HG03066 (cell line): ENCODE measurements around the gene CXCL1.
"Not testable (repeated sequence)": the region's sequence is repeated elsewhere in the genome, so short reads cannot be mapped to it uniquely, and the experiment has no call there.

ENCODE experiments used
- ATAC-seq: cut with Tn5 transposase; IDR thresholded peaks from one replicate; pipeline ENCODE4 v1.9.1; 2021; ENCODE audit warnings: low read depth; ENCODE audit not compliant: unreplicated experiment

CXCL1 gene

GRCh38 chr4:73871511-73872310 lies 2.5 kb downstream of the CXCL1 start:
- no peak for ATAC-seq

DNA sequence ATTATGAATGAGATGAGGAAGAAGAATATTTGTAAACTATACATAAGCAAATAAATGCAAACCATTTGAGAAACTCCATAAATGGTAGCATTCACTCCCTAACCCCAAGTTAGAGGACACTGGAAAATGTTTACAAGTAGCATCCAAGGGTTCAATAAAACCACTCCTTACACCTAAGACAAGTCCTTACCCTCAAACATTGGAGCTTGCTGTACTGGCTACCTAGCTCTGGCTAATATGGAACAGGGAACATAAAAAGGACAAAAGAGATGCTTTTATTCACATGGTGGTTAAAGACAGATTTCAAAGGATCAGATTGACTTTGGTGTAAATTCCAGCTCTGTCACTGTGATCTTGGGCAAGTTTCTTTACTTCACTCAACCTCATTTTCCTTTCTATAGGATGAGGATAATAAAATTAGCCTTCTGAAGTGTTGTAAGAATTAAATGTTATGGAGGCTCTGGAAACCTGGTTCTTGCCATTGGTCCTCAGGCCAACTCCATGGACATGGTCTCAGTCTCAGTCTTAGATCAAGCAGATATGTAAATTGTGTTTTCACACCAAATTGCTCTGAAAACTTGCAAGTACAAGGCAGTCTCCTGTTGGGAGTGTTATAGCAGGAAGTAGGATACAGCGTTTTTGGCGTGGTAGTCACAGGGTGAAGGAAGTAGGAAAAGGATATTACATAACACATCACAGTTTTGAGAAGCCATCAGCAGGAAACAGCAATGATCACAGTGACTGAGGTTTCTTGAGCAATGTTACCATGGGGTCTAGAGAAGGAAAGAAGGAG lies 3.3 kb downstream of the CXCL1 start:
- ATAC-seq = no peak

GRCh38 chr4:73874386-73874785 lies 5.2 kb downstream of the CXCL1 start:
- no peak for ATAC-seq

DNA sequence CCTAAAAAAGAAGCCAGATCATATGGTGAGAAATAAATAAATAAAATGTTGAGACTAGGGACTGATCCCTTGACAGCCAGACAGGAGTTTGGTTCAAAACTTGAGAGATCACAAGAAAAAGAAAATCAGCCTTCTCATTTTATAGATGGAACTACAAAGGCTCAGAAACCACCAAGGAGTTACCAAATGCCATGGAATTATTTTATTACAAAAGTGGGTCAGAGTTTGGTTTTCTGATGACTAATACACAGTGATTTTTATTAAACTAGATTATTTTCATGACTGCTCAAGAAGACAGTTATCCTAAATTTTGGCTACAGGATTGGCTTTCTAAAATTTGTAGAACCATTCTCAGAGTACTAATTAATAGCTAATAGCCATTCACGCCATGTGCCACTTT lies 6.2 kb downstream of the CXCL1 start:
- ATAC-seq = no peak

DNA sequence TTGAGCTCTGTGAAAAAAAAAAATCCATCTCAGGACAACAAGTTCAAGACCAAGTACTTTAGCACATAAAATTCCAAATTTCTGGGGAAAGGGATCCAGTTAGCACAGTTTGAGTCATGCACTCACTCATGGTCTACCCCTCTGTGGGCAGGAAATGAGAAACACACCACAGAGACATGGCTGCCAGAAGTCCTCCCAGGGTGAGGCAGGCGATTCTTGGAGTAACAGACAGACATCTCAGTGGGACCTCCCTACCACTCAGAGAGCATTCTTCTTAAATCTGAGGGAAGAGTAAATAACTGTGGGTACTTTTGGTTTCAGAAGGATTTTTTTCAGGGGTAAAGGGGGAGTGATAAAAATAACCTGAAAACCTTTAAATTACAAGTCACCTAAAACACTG lies 14.1 kb downstream of the CXCL1 start:
- ATAC-seq = no peak

GRCh38 chr4:73885574-73886267 lies 16.5 kb downstream of the CXCL1 start:
- ATAC-seq = no peak

GRCh38 chr4:73891326-73891725 lies 22.1 kb downstream of the CXCL1 start:
- no peak for ATAC-seq

DNA sequence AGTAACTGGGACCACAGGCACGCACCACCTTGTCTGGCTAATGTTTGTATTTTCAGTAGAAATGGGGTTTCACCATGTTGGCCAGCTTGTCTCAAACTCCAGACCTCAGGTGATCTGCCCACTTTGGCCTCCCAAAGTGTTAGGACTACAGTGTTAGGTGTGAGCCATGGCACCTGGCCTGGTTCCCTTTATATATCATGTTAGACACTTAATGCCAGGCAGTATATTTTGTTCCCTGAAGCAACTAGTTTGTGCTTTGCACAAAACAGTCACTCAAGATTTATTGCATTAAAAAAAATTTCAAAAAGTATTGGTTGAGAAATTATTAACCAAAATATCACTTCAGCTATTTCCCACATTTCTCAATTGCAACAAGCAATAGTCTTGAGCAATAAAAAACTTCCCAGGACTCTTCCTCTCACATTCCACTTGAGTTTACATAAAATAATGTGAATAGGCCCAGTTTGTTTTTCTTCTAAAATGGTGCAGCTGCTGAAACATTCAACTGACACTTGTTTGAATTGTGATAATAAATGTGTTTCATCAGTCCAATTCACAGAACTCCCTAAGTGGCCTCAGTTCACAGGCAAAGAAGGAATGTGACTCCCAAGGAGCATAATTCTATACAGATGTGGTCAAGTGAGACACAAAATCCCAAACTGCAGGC lies 22.7 kb downstream of the CXCL1 start:
- ATAC-seq = no peak

DNA sequence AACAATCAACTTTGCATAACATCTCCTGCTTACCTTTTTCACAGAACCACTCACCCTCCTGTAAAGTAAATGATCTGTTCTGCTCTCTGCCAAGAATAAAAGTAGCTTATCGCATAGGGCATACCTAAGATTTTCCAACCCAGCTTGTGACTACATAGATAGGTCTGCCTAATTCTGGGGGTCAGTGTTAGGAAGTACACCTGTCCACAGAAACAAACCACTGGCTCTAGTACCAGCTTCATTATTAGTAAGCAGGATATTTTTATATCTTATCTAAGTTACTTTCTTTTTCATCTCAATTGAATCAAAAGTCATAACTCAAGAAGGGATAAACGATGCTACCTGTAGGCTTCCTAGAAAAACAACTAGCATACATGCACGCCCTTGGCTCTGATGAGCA lies 23.8 kb downstream of the CXCL1 start:
- no peak for ATAC-seq

DNA sequence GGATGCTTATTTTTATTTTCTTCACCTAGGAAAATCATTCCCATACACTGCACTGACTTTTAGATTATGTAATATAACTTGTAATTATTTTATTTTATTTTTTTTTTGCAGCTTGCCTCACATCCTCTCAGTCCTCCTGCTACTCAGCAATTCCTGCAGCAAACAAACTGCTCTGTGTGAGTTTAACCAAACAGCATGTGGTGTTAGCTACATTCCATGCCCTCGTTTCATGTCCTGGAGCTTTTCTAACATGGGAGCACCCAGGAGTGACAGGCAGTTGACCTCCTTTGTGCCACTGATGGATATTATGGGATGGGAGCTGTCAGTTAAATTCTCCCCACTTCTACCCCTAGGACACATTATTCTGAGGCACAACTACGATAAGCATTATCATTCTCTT lies 24.8 kb downstream of the CXCL1 start:
- ATAC-seq = no peak

- no peak for ATAC-seq
Observed at GRCh38 chr4:73895201-73896175, 26.3 kb downstream of the CXCL1 start.

DNA sequence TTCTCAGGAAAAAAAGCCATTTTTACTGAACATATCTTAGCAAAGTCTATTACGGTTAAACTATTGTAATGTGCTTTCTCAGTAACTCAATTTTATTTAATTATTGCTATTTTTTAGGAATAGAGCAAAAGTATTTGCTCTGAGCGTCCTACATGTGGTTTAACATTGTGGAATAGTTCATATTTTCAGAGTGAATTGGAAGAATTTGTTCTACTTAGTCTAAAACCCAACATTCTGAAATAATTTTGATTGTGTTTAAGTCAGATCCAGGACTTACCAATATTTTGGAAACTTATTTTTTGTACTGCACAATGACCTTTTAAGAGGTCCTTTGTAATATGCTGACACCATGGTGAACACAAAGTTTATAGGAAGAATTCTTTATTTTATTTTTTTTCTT lies 27.2 kb downstream of the CXCL1 start:
- ATAC-seq = no peak

GRCh38 chr4:73897380-73898136 lies 28.4 kb downstream of the CXCL1 start:
- no peak for ATAC-seq

DNA sequence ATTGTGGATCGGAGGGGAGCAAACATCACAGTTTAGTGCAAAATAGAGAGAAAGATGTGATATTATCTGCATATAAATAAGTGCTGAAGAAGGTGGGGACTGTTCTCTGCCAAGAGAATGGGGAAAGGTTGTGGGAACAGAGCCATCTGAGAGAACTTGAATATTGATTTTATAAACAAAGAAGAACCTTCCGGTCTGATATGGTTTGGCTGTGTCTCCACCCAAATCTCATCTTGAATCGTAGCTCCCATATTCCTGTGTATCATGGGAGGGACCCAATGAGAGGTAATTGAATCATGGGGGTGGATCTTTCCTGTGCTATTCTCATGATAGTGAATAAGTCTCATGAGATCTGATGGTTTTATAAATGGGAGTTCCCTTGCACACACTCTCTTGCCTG lies 30.1 kb downstream of the CXCL1 start:
- not testable (repeated sequence) for ATAC-seq

DNA sequence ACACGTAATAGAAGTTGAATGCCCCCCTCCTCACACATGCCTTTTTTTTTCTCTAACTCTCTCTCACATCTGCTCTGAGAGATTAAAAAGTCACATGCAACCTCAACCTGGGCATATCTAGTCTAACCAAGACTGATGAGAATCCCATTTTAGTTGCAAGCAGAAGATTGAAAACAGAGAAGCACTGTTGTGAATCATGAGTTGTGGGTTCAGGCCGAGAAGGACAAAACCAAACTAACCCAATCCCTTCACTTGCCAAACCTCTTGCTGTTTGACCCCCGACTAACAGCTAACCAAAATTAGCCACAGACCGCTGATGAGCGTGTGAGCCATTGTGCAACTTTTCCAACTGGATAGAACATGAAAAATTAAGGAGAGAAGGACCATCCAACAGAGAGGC lies 31.8 kb downstream of the CXCL1 start:
- ATAC-seq = no peak

- no peak for ATAC-seq
Observed at GRCh38 chr4:73902038-73902637, 32.9 kb downstream of the CXCL1 start.

DNA sequence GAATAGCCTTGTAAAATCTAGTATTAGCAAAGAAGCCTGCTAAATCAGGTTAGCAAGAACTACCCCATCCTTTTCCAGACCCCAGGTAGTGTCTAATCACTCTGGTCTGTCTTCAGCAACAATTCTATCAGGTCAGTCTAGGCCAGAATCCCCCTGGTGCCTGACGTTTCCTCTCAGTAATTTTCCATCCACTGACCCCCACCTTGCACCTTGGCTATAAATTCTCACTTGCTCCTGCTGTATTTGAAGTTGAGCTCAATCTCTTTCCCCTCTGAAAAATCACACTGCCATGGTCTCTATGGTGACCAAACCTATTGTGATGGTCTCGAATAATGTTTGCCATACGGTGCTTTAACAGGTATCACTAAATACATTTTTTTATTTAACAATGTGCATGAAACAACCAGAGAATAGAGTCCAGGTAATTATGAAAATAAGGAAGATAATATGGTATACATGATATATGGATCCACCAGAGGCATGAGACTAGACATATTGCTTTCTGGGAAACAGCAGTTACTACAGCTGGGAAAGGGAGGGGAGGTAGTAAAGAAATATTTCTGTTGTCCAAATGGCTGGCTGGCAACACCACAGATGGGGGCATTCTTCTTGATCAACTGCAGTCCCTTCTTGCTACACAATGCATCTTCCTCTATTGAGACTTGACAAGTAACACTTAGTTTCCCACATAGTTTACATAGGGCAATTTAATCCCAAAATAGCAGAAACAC lies 33.8 kb downstream of the CXCL1 start:
- ATAC-seq = no peak

- ATAC-seq = no peak
Observed at GRCh38 chr4:73904491-73904890, 35.3 kb downstream of the CXCL1 start.
